Bone marrow (tissue), 2 donors: ENCODE measurements around the gene EEIG2.
"Not testable (repeated sequence)": the region's sequence is repeated elsewhere in the genome, so short reads cannot be mapped to it uniquely, and the experiment has no call there.

ENCODE experiments used
- DNase-seq, 2 donors: peaks; one replicate each; lab custom pipeline; 2025; lab: John Stamatoyannopoulos, UW

The EEIG2 gene

GRCh38 chr1:108559215-108560186, at the start of gene EEIG2:
Gene EEIG2 (plus strand): TSS chr1:108560100. CDS start chr1:108560429, 329 bp downstream.
- DNase-seq, result peak; percentile 60 to 83

- DNase-seq, result no peak
Measured at GRCh38 chr1:108511764-108512163, 48.1 kb upstream of the EEIG2 start.

GRCh38 chr1:108512239-108513043, 47.5 kb upstream of the EEIG2 start:
- no peak for DNase-seq

- no peak for DNase-seq
Measured at GRCh38 chr1:108513044-108513415, 46.9 kb upstream of the EEIG2 start.

GRCh38 chr1:108513914-108514313, 46.0 kb upstream of the EEIG2 start:
- not testable (repeated sequence) for DNase-seq

- DNase-seq, result not testable (repeated sequence)
Measured at GRCh38 chr1:108517301-108517897, 42.5 kb upstream of the EEIG2 start.

- no peak for DNase-seq
Measured at GRCh38 chr1:108521990-108522393, 37.9 kb upstream of the EEIG2 start.

GRCh38 chr1:108523829-108524228, 36.1 kb upstream of the EEIG2 start:
- no peak for DNase-seq

GRCh38 chr1:108524676-108525075, 35.2 kb upstream of the EEIG2 start:
- no peak for DNase-seq

- DNase-seq, result no peak
Measured at GRCh38 chr1:108527135-108527534, 32.8 kb upstream of the EEIG2 start.

- DNase-seq, result no peak
Measured at GRCh38 chr1:108527837-108528236, 32.1 kb upstream of the EEIG2 start.

GRCh38 chr1:108531444-108531843, 28.5 kb upstream of the EEIG2 start:
- DNase-seq, result no peak

GRCh38 chr1:108532730-108533129, 27.2 kb upstream of the EEIG2 start:
- no peak for DNase-seq

GRCh38 chr1:108533351-108534083, 26.4 kb upstream of the EEIG2 start:
- DNase-seq, result no peak

- DNase-seq, result no peak
Measured at GRCh38 chr1:108534759-108535158, 25.1 kb upstream of the EEIG2 start.

GRCh38 chr1:108535315-108535897, 24.5 kb upstream of the EEIG2 start:
- not testable (repeated sequence) for DNase-seq

- not testable (repeated sequence) for DNase-seq
Measured at GRCh38 chr1:108536021-108536420, 23.9 kb upstream of the EEIG2 start.

- DNase-seq, result not testable (repeated sequence)
Measured at GRCh38 chr1:108536791-108537190, 23.1 kb upstream of the EEIG2 start.

GRCh38 chr1:108537976-108538375, 21.9 kb upstream of the EEIG2 start:
- DNase-seq, result peak in 1 of 2 donors; percentile 47

- DNase-seq, result no peak
Measured at GRCh38 chr1:108540977-108541376, 18.9 kb upstream of the EEIG2 start.

GRCh38 chr1:108541861-108542260, 18.0 kb upstream of the EEIG2 start:
- no peak for DNase-seq
